GM19468 (cell line): ENCODE results near the gene WIPI1.
"Not testable (repeated sequence)": the region's sequence is repeated elsewhere in the genome, so short reads cannot be mapped to it uniquely, and the experiment has no call there.

ENCODE experiments used
- ATAC-seq: cut with Tn5 transposase; IDR thresholded peaks from one replicate; pipeline ENCODE4 v1.9.1; 2021; ENCODE audit warnings: mild to moderate bottlenecking, moderate library complexity, moderate number of reproducible peaks; ENCODE audit not compliant: unreplicated experiment; ENCODE audit errors: extremely low read depth

Gene WIPI1

DNA sequence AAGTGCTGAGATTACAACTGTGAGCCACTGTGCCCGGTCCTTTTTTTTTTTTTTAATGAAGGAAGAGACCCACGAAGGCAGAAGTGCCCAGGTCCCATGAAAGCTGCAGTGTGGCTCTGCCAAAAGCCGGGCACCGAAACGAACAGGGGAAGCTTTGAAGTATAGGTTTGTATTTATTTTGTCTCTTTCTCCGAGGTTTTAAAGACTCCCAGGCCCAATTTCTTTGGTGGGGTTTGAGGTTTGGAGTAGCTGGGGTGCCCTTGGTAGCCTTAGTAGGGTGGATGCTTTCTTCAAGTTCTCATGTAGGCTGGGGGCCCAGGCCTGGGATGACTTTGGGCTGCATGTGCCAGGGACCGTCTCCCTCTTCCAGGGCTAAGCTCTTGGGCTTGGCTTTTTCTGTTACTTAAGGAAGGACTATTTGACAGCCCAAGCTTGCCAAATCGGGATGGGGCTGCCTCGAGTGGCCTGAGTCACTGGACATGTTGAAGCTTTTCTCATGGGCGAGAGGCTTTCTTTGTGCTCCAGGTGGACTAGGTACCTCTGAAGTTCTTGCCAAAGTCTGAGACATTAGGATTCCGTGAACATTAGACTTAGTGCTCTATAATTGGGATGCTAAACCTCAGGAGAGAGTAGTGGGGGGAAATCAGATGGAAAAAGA, 66.3 kb downstream of the WIPI1 start:
- ATAC-seq = no peak

DNA sequence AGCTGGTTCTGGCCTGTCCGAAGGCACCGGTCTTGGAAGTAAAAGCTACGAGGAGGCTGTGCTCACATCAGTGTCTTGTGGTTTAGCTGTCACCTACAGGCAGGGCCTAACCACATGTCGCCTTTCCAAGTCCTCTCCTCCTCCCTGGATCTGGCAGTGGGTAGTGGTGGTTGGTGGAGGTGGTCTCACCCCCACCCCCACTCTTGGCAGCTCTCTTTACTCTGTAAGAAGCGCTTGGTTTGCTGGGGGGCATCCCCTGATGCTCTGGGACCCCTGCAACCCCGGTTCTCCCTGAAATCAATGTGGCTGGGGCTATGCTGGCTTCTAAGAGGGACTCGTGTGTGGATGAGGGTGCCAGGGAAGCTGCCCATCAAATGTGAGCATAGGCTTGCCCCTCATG, 68.3 kb downstream of the WIPI1 start:
- ATAC-seq = no peak

DNA sequence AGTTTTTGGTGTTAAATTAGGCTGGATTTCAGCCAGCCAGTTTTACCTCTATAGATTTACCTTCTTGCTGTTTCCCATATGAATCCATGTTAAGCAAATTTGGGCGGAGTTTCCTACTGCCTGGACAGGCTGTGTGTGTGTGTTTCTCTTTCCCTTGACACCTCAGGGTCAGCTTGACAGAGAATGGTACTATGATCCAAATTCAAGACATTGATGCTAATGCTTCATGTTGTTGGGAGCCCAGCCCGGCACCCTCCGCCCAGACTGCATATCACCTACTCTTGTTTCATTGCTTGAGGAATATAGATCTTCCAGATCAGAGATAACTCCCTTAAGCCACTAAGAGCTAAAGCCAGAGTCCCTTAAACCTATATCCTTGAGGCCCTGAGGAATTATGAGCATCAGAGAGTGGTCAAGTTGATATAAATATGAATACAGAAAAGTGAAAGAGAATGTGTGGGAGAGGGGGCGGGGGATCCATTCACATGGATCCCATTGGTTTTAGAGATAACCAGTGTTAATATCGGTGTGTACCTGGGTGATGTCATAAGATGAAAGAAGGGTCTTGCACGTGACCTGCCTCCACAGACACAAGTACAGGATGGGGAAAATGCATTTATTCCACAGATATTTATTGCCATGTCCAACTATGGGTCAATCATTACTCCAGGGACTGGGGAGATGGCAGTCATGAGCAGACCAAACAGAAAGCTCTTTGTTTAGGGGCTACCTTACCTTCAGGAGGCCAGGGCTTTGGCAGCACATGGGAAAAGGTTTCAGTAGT, 69.7 kb downstream of the WIPI1 start:
- ATAC-seq = no peak

DNA sequence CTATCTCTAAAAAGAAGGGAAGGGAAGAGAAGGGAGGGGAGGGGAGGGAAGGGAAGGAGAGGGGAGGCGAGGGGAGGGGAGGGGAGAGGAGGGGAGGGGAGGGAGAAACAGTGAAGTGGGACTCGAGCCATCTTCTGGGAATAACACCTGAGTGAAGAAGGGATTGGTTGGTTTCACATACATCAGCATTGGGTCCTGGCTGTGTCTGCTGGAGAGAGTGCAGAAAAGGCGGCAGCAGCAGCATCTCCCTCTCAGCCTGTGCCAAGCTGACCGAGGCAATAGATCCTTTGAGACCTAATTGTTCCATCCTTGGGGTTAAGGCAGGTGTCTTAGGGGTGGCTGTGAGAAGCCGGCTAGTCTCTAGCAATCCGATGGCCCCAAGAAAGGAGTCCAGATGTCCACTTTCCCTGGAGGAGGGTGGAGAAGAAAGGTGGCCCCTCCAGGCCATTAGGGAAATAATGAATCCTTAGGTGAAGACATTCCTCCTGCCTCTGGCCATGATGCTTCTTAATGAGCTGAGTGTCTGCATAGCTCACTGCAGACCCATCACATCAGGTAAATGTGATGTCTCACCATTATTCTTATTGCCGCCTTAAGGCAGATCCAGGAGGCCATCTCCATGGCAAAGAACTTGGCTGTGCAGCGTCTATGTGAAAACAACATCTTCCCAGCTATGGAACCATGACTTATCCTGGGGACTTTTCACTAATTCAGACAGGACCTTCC, 71.6 kb downstream of the WIPI1 start:
- no peak for ATAC-seq

DNA sequence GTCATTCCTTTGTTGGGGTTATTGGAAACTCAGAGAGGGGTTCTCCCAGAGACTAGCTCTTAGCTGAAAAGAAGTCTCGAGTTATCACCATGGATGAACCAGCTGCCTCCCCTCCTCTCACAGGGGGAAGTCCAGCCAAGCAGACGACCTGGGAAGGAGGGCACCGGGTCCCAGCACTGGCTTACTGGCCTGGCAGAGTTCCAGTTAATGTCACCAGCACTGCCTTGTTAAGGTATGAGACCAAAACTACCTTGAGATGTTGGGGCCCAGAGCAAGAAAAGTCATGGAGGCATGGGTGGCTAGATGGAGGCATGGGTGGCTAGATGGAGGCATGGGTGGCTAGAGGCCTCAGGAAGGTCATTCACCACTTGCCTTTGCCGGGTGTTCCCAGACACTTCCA, 72.4 kb downstream of the WIPI1 start:
- ATAC-seq = no peak

DNA sequence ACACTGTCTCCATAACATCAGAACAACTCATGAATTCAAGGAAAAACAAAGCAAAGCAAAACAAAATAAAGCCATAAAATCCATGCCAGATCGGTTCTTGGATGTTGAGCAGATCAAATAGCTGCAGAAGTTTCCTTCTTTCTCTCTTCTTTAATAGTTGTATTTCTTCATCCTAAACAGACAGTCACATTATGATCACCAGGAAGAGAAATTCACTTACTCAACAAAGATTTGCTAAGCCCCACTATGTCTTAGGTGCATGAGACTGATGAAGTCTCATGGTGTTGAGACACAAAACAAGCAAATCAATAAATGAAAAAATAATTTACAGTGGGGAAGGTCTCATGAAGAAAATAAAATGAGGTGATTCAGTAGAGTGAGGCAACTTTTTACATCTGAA, 72.8 kb downstream of the WIPI1 start:
- no peak for ATAC-seq

DNA sequence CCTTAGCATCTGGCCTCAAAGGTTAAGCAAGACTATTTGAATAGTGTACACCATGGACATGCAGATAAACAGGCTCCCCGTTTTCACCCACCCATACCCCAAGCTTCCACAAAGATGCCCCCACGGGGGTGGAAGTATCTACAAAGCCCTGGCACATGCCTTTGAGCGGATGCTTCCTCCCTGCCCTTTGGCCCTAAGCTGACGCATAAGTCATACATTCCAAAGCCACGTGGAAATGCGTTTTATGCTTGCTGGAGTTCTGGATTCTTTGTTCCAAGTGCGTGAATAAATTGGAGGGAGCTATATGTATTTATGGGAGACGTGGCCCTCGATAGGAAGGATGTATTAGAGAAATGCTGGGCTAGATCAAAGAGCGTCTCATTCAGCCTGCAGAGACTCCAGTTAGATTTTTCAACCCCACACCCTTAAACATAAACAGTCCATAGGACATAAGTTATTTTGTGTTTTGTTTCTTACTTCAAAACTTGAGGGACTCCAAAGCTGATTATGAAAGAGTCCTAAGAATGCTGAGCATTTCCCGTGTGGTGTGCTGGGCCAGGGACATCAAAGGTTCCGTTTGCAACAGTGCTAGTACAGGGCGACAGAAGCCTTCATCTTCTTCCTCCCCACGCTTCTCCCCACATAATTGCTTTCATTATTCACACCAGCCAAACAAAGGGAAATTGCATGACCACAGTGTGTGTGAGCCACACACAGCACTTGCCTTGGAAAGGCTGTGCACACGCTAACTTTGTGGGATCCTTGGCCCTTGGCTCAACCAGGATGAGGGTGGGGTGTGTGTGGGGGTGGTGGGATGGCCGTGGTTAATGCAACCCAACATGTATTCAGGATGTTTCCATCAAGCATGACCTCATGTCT, 73.6 kb downstream of the WIPI1 start:
- no peak for ATAC-seq

DNA sequence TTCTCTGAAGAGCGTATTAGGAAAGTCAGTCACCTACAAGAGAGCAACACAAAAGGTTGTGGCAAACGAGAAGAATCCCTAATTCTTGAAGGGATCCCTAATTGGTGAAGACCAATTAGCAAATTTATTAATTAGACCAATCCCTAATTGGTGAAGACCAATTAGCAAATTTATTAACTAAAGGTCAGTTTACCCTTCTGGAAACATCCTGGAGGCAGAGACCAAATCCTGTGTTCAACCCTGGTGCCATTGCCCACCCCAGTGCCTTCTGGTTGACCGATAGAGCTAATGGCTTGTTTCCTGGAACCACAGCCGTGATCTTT, 74.2 kb downstream of the WIPI1 start:
- no peak for ATAC-seq

DNA sequence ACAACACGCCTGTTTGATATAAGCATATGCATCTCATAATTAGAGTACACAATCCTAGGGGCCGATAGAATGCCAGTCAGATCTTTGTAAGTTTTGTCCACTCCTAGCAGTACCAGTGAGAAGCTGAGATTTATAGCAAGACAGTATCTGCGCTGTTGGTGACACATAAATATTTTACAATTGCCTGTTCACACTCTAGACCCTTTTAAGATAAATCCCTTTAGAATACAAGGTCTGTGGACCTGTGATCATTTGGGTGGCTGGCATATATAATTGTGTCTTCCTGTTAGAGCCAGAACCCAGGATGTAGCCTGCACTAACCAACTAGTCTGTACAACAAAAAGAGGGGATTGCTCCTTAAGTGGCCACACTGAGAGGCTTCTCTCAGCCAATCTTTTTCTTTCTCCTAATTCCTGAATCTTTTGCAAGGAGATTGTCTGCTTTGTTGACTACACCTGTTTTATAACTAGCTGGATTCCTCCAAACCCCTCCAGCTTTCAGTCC, 74.7 kb downstream of the WIPI1 start:
- no peak for ATAC-seq

DNA sequence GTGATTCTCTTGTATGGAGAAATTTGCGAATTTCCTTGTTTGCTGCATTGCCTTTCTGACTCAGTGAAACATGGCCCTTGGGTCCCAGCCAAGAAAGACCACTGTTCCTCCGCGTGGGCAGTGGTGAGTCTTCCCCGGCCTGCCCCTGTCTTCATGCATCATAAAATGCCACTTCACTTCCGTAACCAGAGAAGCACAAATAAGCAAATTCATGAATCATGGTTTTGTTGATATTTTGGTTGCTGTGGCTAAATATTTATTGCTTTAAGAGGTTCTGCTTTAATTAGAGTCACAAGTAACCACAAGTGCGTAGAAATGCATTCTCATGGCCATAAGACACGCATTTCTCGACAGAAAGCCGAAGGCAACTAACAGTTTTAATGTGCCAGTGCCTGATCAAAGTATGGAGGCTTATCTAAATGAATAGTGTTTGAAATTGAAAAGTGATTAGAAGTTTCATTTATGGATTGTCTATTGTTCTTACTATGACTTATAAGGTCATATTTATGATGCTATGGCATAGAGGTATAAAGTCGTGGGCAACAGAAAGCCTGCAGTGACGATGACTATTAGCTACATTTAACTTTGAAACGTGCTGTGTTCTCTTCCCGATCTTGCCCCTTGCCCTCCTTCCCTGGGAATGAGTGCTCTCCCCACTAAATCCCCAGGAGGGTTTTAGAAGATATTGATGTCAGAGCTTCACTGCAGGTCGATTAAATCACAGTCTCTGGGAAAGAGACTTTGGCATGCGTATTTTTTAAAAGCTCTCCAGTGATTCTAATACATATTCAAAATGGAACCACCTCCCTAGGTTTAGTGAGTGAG, 76.0 kb downstream of the WIPI1 start:
- ATAC-seq = no peak

DNA sequence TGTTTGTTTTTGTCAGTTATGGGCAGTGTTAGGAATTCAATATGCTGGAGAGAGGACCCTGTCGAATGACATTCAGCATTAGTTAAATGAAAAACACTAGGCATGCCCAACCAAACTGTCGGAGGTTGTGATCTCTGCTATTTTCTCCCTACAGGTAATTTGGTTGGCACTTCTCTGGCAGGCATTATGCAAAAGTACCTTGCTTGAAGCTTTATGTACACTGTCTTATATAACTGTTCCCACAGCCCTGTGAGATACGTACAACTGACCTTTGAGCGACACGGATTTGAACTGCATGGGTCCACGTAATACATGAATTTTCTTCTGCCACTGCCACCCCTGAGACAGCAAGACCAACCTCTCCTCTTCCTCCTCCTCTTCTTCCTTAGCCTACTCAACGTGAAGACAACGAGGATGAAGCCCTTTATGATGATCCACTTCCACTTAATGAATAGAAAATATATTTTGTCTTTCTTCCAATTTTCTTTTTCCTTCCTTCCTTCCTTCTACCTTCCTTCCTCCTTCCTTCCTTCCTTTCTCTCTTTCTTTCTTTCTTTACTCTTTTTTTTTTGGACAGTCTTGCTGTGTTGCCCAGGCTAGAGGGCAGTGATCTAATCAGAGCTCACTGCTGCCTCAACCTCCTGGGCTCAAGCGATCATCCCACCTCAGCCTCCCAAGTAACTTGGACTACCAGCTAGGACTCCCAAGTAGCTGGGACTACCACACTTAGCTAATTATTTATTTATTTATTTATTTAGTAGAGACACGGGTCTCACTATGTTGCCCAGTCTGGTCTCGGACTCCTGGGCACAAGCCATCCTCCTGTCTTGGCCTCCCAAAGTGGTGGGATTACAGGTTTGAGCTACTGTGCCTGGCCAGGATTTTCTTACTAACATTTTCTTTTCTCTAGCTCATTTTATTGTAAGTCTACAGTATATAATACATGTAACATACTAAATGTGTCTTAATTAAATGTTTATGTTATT, 77.3 kb downstream of the WIPI1 start:
- ATAC-seq = no peak

DNA sequence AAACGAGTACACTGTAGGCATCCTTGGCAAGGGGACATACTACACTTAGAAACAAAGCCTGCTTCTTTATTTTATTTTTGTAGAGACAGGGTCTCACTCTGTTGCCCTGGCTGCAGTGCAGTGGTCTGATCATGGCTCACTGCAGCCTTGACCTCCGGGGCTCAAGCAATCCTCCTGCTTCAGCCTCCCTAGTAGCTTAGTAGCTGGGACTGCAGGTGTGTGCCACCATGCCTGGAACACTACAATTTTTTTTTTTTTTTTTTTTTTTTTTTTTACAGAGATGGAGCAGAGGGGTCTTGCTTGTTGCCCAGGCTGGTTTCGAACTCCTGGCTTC, 78.2 kb downstream of the WIPI1 start:
- ATAC-seq = no peak

DNA sequence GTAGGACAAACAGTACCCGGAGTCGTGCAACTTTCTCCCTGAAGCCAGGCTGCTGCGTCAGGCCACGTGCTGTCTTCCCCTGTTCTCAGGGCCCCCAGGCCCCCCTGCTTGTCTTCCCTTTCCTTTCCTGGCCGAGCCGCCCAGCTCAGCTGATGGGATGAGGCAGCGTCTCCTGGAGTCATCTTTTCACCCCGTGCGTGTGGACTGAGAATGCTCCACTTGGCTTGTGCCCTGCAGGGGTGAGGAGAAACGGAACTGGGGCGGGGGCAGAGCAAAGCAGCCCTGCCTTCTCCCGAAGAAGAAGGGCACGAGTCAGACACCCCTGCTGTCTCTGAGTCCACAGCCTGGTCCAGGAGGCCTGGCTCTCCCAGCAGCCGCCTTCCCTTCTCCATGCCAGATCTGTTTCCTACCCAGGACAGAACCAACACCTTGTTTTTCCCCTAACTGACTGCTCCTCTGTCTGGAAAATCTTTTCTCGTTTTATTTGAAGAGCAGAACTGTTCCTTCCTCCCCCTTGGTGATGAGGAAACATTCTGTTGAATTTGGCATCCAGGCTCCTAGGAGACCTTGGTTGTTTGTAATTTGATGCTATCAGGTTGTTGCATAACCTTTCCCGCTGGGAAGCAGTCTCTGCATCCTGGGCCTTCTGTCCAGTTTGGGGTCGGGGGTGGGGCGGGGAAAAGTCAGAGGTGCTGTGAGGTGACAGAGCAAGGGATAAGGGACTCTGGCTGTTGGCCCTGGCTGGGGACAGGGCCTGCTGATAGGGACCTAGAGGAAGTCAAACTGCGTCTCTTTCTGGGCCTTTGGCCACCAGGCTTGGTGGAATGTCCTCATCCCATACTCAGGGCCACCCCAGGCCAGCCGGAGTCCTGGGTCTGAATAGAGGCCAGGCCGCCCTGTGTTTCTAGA, 78.8 kb downstream of the WIPI1 start:
- no peak for ATAC-seq

DNA sequence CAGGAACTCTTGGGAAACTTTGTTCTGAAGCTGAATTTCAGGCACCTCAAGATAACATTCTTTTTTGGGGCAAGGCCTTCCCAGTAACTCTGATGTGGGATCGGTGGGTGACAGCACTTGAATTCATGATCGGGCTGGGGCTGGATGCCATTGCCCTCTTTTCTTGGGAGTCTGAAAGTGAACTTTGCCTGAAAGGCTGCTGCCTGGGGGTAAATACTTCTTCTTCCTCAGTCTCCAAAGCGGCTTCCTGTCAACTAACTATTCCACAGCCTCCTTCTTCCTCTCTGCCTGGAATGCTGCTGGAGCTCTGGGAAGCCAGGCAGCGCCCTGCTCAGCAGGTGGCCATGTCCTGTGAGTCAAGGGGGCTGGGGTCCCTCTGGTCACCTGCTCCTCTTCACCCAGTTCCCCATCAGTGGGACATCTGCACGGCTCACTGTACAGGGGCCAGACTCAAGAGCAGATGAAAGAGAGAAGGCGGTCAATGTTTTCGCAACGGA, 79.5 kb downstream of the WIPI1 start:
- no peak for ATAC-seq

DNA sequence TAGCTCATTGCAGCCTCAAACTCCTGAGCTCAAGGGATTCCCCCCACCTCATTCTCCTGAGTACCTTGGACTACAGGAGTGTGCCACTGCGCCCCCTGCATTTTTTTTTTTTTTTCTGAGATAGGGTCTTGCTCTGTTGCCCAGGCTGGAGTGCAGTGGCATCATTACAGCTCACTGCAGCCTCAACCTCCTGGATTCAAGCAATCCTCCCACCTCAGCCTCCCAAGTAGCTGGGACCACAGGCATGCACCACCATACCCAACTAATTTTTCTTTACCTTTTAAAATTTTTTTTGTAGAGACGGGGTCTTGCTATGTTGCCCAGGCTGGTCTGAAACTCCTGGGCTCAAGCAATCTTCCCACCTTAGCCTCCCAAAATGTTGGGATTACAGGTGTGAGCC, 81.1 kb downstream of the WIPI1 start:
- not testable (repeated sequence) for ATAC-seq

DNA sequence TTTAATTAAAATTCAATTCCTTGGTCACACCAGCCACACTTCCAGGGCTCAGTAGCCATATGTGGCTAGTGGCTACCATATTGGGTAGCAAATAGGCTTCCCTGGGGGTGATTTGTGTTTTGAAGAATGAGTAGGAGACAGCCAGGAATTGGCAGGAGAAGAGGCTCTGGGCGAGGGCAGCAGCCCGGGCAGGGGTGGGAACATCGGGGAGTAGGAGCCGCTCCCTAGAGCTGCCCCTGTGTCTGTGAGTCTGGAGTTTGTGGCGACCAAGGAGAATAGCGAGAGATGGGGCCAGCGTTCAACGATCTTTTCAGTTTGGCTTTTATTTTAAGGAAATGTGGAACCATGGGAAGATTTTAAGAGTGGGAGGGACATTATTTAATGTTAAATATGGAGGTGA, 81.7 kb downstream of the WIPI1 start:
- ATAC-seq = no peak
